Renal cortical epithelial cell (primary cell): ENCODE data around the gene PPBP. TPM values are rescaled to one million over a fixed set of nuclear protein-coding genes. Genes with fewer than 3 reads are reported as not detected.
A peak's percentile ranks its signal among the peaks of the same experiment; 100 is the strongest.

Experiments used
- DNase-seq: peaks from one replicate; pipeline ENCODE4 v3.0.0-alpha.2; 2011; ENCODE audit warnings: low read depth
- total RNA-seq: library from RNA; depleted of rRNA; stranded (reverse); fragments of >200 nt; gene quantifications from 2 replicates; pipeline ENCODE4 v1.2.3, GENCODE V29; 2014

Gene PPBP
- 1.6 TPM in 1 of 2 replicates, not detected in the other for total RNA-seq

GRCh38 chr4:73988061-73988460 is at the start of gene PPBP:
PPBP (minus strand) TSS chr4:73988190; CDS start chr4:73988103, 87 bp downstream.
- DNase-seq, result no peak

- DNase-seq, result no peak
Observed at GRCh38 chr4:74037076-74037955, 49.3 kb upstream of the PPBP start.

- no peak for DNase-seq
Observed at GRCh38 chr4:74033739-74034138, 45.7 kb upstream of the PPBP start.

- no peak for DNase-seq
Observed at GRCh38 chr4:74032064-74032463, 44.1 kb upstream of the PPBP start.

- no peak for DNase-seq
Observed at GRCh38 chr4:74031576-74031975, 43.6 kb upstream of the PPBP start.

GRCh38 chr4:74030285-74030684 is 42.3 kb upstream of the PPBP start:
- DNase-seq, result no peak

- no peak for DNase-seq
Observed at GRCh38 chr4:74028504-74028903, 40.5 kb upstream of the PPBP start.

GRCh38 chr4:74023709-74024108 is 35.7 kb upstream of the PPBP start:
- DNase-seq, result no peak

- no peak for DNase-seq
Observed at GRCh38 chr4:74021601-74022000, 33.6 kb upstream of the PPBP start.

- no peak for DNase-seq
Observed at GRCh38 chr4:74018771-74019170, 30.8 kb upstream of the PPBP start.

GRCh38 chr4:74018116-74018515 is 30.1 kb upstream of the PPBP start:
- DNase-seq, result no peak

- peak; percentile 77 for DNase-seq
Observed at GRCh38 chr4:74016068-74016467, 28.1 kb upstream of the PPBP start.

- DNase-seq, result no peak
Observed at GRCh38 chr4:74015126-74015780, 27.3 kb upstream of the PPBP start.

GRCh38 chr4:74014332-74014731 is 26.3 kb upstream of the PPBP start:
- no peak for DNase-seq

GRCh38 chr4:74013264-74013663 is 25.3 kb upstream of the PPBP start:
- DNase-seq, result no peak

GRCh38 chr4:74012130-74012529 is 24.1 kb upstream of the PPBP start:
- no peak for DNase-seq

GRCh38 chr4:74009307-74009706 is 21.3 kb upstream of the PPBP start:
- DNase-seq, result no peak

- DNase-seq, result peak; percentile 88
Observed at GRCh38 chr4:74006009-74006476, 18.1 kb upstream of the PPBP start.

- peak; percentile 90 for DNase-seq
Observed at GRCh38 chr4:74005528-74005927, 17.5 kb upstream of the PPBP start.

- no peak for DNase-seq
Observed at GRCh38 chr4:74004668-74005067, 16.7 kb upstream of the PPBP start.

- no peak for DNase-seq
Observed at GRCh38 chr4:74000301-74000700, 12.3 kb upstream of the PPBP start.

GRCh38 chr4:73998040-73999011 is 10.3 kb upstream of the PPBP start, which contains the start of gene CXCL5:
CXCL5 (minus strand) TSS chr4:73998677; CDS start chr4:73998581, 96 bp downstream.
- peak; percentile 59 for DNase-seq
